HG02938 (cell line): Measurements from ENCODE around the gene SNTN.
"Not testable (repeated sequence)": the region's sequence is repeated elsewhere in the genome, so short reads cannot be mapped to it uniquely, and the experiment has no call there.

ENCODE experiments used
- ATAC-seq: cut with Tn5 transposase; IDR thresholded peaks from one replicate; pipeline ENCODE4 v1.9.1; 2021; ENCODE audit warnings: mild to moderate bottlenecking, moderate library complexity; ENCODE audit not compliant: unreplicated experiment

SNTN gene

DNA sequence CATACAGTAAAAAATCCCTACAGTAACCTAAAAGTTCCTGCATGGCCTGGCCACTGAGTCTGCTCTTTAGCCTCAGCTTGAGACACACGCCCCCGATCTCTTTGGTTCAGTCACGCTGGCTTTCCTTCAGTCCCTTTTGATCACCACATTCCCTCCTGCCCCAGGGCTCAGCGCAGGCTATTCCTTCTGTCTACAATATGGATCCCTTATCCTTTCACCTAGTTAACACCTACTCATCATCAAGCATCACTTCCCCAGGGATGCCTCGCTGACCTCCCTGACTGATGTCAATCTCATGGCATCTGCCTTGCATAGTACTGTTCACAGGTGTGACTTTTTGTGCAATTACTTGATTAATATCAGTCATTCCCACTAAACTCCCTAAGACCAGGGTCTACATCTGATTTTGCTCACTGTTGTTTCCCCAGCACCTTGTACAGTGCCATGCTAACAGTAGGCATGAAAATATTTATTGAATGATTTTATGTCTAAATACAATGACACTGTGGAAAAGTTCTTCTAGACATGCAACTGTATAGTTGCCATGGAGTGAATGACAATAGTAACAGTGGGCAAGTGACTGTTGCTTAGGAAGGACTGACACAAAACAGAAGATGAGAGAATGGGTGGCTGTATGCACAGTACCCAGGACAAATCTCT, at the start of gene SNTN:
SNTN (plus strand) TSS at position 610 of the 660 bp plus-strand sequence; CDS start at position 623, 13 bp downstream.
- ATAC-seq = no peak

DNA sequence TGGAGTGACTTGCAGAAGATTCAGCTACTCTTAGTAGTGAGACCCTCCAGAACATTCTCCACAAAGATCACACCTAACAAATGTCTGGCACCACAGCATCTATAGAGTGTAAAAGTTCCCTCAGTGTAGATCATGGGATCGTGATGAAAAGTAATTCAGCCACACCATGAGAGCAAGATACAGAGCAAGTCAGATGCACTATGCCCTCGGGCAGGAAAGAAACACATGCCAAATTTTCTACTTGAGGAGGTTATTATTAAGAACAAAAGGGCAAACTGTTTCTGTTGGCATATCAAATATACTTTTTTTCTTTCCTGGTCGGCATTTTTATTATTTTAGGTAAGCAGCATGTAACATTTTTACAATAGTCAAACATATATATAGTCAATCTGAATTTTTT, 44.8 kb upstream of the SNTN start:
- ATAC-seq = no peak

DNA sequence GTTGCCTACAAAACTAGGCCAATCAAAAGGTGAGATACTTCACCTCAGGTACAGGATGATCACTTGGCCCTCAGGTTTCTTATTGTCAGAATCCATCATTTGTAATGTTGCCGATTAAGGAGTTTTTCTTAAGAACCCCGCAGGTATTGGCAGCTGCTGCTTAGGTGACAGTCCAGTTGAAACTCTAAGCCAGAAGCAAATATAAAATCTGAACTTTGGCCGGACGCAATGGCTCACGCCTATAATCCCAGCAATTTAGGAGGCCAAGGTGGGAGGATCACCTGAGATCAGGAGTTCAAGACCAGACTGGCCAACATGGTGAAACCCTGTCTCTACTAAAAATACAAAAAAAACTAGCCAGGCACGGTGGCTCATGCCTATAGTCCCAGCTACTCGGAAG, 43.1 kb upstream of the SNTN start:
- ATAC-seq = no peak

DNA sequence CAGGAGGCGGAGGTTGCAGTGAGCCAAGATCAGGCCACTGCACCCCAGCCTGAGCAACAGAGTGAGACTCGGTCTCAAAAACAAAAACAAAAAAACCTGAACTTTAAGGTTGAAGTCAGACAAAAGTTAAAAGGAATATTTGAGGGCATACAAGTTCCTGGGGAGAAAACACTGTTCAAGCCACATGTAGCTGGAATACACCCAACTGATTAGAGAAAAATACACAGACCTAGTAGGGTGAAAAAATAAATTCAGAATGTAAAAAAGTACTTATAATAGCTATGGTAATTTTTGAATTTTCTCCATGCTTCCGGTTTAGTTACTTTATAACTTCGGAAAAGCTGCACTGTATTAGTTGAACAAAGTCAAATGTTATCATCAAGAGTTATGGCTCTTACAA, 42.6 kb upstream of the SNTN start:
- no peak for ATAC-seq

DNA sequence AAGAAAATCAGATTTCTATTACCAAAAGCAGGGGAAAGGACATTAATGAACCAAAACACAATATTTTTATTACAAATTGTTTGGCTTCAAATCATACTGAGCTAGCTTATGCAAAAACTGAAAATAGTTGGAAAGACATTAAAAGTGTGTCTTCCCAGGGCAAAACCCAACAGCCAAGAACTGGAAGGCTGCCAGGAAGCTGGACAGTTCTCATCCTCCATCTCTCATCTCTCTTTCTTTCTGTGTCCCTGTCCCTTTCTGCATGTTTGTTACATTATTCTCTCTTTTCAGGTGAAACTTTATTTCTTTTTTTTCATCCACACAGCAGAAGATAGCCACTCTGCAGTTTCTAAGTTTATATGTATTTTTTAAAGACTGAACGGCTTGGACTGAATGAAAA, 41.1 kb upstream of the SNTN start:
- ATAC-seq = no peak

GRCh38 chr3:63613561-63613960, 38.9 kb upstream of the SNTN start:
- ATAC-seq = no peak

DNA sequence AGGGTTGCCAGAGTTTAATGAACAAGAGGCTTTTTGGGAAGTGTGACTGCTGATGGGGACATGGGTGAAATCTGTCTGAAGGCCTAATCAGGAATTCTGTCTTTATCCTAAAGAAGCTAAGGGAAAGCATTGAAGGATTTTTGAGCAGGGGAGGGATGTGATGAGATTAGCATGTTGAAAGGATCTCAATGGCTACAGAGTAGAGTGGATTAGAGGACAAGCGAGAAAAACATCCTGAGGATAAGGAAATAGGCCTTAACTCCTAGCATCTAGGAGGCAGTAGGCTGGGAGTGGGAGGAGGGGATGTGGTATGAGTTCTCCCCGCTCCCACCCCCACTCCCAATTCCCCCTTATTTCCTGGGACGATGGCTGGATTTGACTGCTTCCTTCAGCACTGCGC, 35.1 kb upstream of the SNTN start:
- ATAC-seq = no peak

DNA sequence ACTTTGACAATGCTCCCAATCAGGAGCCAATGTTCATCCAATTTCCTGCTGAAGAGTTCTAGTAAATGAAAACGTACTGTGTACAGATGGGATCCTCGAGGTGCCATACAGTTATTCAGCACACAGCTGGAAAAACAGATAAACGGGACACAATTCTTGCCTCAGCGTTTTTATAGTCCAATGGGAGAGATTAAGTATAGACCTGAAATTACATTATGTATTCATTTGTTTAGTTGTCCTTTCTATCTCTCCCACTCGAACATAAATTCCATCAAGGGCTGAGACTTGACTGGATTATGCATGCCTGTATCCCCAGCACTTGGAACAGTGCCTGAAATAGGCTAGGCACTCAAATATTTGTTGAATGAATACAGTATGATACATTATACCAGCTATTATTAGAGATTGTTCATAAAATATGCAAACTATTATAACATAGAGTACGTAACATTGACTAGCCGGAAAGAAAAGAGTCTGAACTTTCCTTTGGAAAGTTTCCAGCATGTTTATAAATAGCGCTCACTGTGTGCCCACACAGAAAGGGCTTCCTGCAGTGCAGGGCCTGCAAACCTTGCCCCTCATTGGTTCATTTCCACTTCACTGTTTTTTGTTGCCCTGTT, 27.4 kb upstream of the SNTN start:
- ATAC-seq = no peak

DNA sequence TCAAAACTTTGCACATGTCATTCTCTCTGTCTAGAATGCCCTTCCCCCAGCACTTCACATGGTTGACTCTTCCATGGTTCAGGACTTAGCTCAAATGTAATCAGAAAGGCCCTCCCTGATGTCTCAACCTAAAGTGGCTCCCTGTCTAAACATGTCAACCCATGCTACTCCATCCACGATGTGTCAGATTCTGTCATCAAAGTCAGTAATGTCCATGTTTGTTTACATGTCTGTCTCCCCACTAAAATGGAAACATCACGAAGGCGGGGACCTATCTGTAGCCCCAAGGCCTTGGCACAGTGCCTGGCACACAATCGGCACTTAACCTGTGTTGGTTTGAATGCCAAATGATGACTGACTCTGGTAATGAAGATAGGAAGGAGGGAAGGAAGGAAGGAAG, 20.8 kb upstream of the SNTN start:
- ATAC-seq = no peak

DNA sequence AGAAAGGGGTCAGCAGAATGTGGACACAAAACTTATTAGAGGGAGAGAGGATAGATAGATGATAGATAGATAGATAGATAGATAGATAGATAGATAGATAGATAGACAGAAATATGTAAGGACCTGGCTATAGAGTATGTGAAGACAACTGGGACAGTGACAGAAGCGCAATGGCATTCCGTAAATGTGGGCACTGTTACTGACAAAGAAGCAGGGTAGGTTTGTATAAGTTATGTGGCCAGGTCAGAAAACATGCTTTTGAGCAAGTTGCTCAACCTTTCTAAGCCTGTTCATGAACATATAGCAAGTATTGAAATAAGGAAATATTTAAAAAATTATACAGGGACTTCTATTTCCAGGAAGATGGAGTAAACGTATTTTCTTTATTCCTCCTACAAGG, 17.3 kb upstream of the SNTN start:
- ATAC-seq = no peak

GRCh38 chr3:63639806-63640205, 12.7 kb upstream of the SNTN start:
- ATAC-seq = no peak

GRCh38 chr3:63642488-63642887, 10.0 kb upstream of the SNTN start:
- ATAC-seq = no peak

- ATAC-seq = no peak
Observed at GRCh38 chr3:63644212-63644797, 8.2 kb upstream of the SNTN start.

DNA sequence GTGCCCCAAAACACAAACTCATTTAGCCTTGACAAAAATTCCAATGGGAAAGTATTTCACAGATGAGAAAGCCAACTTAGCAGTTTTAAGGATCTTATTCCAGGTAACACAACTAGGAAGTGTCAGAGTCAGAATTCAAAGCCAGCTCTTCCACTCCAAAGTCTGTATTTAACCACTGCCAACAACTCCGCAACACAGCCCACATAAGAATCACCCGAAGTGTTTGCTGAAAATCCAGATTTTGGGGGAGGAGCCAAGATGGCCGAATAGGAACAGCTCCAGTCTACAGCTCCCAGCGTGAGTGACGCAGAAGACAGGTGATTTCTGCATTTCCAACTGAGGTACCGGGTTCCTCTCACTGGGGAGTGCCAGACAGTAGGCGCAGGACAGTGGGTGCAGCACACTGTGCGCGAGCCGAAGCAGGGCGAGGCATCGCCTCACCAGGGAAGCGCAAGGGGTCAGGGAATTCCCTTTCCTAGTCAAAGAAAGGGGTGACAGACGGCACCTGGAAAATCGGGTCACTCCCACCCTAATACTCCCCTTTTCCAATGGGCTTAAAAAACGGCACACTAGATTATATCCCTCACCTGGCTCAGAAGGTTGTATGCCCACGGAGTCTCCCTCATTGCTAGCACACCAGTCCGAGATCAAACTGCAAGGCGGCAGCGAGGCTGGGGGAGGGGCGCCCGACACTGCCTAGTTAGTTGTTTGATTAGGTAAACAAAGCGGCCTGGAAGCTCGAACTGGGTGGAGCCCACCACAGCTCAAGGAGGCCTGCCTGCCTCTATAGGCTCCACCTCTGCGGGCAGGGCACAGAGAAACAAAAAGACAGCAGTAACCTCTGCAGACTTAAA, 7.3 kb upstream of the SNTN start:
- not testable (repeated sequence) for ATAC-seq

GRCh38 chr3:63654211-63654610, 1.7 kb downstream of the SNTN start:
- ATAC-seq = no peak

- ATAC-seq = no peak
Observed at GRCh38 chr3:63654931-63655330, 2.5 kb downstream of the SNTN start.

DNA sequence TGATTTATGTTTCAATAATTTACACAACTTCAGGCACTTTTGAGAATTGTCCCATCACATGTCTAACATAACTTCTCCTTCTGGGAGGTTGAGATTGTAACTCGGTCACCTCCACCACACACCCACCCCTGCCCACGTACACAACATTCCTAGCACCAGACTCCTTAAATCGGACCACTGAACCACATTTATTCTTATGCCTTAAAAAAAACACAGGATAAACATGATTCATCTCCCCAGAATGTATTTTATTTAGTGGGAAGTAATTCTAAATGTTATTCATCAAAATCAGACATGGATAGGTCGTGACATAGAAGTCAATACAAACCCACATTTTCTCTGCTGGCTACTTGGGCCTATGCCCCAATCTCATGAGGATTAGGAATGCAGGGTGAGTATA, 3.0 kb downstream of the SNTN start:
- no peak for ATAC-seq

GRCh38 chr3:63656786-63657185, 4.3 kb downstream of the SNTN start:
- no peak for ATAC-seq

- no peak for ATAC-seq
Observed at GRCh38 chr3:63661242-63661641, 8.8 kb downstream of the SNTN start.

DNA sequence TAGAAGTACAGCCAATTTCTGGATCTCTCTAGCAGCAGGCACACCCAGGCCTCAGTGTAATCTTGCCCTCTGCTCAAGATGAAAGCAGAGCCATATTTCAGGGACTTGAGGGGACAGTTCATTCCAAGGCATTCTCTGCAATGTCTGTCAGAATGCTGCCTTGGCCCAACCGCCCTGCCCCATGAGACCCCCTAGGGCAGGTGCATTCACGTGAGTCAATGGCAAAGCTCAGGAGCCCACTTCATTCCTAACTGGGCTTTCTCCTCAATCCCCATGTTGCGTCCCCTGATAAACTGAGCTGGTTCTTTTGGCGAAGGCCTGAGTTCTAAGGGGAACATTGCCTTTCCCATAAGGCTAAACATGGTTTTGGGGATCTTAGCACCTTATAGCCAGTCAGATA, 9.5 kb downstream of the SNTN start:
- no peak for ATAC-seq

- ATAC-seq = no peak
Observed at GRCh38 chr3:63662500-63662899, 10.0 kb downstream of the SNTN start.

DNA sequence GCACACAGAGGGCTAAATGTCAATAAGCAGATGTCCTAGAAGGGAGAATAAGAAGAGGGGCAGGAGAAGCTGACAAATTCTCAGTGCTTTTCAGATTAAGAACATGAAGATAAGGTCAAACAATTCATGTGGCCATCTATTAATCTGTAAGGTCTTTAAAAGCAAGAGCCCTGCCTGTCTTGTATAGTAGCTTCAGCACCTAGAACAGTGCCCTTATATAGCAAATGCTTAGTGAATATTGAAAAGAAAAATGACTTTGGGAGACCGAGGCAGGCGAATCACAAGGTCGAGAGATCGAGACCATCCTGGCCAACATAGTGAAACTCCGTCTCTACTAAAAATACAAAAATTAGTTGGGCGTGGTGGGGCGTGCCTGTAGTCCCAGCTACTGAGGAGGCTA, 18.1 kb downstream of the SNTN start:
- ATAC-seq = no peak
